CD4-positive, alpha-beta T cell treated with Interleukin-4 for 1 hour (primary cell): Measurements from ENCODE around the gene PHKA2.
A peak's percentile ranks its signal among the peaks of the same experiment; 100 is the strongest.

Experiments
- DNase-seq, 2 donors: peaks; one replicate each; pipeline ENCODE4 v3.0.0-alpha.2; 2020 to 2022

The PHKA2 gene

GRCh38 chrX:18887825-18888212 is 96.1 kb downstream of the PHKA2 start:
- DNase-seq: no peak

DNA sequence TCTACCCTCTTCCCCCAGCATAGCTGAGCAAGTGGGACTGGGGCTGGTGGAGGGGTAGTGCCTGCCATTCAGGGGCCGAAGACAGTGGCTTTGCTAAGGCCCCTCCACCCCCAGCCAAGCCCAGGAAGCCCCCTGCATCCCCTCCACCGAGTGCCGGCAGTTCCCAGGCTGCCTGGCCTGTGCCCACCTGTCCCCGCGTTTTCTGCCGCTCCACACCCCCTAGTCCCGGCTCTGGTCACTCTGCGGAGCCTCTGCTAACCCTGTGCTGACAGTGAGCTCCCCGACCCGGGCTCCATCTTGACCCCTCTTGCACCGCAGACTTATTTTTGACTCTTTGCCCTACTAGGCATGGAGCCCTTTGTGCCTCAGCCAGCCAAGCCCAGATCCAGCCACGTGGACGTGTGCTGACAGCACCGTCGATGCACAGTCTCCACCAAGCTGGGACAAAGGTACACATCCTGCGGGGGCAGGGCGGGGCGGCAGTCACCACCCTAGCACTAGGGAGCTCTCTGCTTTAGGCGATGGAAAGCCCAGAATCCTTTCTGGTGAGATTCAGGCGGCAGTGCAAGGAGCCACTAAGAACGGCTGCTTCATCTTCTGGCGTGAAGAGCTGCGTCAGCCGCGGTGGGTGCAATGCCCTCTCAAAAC is 96.6 kb downstream of the PHKA2 start:
- DNase-seq: no peak

GRCh38 chrX:18886344-18887161 is 97.4 kb downstream of the PHKA2 start:
- peak; percentile 38 to 50 for DNase-seq

DNA sequence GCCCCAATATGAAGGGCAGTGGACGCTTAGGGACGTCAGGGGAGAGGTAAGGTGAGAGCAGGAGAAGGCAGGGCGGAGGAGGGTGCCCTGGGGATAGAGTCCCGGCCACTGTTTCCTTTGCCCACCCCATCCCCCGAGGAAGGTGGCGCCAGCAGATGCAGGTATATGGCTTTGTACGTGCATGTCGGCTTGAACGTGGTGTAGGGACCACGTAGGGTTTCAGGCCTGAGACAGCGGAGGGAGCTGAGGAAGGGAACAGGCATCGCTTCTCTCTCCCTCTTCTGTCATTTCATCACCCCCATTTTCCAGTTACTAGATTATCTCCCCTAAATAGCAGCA is 97.9 kb downstream of the PHKA2 start:
- DNase-seq: no peak

- peak in 1 of 2 donors; percentile 12 for DNase-seq
Observed at GRCh38 chrX:18885328-18886004, 98.4 kb downstream of the PHKA2 start.

DNA sequence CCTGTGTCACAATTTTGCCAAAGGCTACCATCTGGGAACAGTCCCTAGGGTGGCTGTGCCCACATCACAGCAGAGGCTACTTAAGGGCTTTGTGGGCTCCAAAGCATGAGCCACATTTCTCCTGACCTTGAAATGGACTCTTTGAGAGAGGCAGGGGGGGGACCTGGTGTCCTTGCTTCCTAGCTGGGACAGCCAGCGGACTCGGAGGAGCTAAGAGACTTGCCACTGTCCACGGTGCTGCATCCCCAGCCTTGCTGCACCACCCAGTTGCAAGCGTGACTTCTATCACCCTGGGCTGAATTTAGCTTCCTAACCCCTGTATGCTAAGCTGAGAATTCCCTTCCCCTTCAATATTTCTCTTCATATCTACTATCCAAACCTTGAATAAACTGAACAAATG is 99.0 kb downstream of the PHKA2 start:
- no peak for DNase-seq

GRCh38 chrX:18883961-18884765 is 99.8 kb downstream of the PHKA2 start:
- DNase-seq: no peak

DNA sequence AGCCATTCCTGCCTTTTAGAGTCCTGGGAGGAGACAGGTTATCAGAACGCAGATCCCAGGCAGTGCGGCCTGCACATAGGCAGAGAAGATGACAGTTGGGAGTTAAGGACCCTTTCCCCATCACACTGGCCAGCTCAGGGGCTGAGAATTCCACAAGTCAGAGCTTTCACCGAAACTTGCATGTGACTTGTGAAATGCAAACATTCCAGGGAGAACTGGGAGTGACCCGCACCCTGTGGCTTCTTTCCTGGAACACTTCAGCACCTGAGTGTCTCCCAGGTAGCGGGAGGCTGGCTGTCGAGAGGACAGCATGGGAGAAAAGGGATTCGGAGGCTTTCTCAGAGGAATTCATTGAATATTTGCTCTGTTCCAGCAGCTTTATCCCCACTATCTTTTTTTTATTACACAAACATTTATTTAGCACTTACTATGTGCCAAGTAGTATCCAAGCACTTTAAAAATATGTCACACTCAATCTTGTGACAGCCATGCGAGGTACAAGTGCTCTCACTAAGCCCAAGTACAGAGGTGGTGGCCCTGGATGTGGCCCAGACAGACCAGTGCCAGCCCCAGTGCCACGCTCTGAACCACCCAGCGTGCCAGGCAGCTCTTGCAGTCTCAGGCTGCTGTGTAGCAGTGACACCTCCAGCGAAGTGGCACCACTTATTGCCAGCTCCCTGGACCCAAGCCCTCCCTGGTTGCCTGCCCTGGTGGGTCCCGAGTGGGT is 100.5 kb downstream of the PHKA2 start:
- DNase-seq: no peak

GRCh38 chrX:18879144-18879543 is 104.8 kb downstream of the PHKA2 start:
- DNase-seq: no peak

GRCh38 chrX:18877469-18877868 is 106.4 kb downstream of the PHKA2 start:
- no peak for DNase-seq

GRCh38 chrX:18875256-18875878 is 108.5 kb downstream of the PHKA2 start:
- DNase-seq: no peak

GRCh38 chrX:18874560-18875255 is 109.2 kb downstream of the PHKA2 start:
- no peak for DNase-seq

DNA sequence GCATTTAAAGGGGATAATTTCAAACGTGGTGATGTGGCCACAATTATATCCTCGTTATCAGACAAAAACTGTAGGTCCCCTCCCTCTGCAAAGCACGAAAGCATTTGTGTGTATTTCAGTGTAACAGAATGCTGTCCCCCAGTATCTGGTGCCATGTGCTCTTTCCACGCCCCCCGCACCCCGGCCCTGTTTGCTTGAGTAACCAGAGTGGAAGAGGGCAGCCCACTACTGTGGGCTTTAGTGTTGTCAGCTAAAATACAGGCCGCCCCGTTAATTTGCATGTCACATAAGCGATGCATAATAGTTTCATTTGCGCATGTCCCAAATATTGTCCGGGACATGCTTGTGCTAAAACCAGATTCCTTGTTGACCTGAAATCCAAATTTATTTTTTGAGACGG is 110.1 kb downstream of the PHKA2 start:
- no peak for DNase-seq

DNA sequence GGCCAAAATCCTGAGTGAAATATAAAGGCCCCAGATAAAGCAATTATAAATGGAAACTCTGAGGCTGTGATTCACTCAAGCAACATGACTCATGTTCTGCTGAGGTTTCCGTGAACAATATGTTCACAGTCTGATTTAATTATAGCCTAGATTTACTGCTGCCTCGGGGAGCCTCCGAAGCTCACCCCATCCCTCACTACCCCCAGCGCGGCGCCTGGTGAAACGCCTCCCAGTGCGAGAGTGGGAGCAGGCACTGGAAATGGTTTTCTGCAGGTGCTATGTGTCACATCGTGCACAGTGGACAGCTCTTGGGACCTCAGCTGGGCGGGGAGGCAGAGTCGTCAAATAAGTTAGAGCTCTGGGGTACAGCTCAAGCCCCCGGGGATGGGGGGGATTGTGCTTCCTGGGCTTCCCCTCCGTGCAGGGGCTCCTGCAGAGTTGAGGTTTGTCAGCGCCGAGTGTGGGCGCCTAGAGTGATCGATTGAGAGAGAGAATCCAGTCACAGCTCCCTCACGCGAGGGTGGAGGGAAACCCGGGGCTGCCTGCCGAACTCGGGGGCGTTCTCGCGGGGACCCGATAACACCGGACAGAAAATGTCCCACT is 110.6 kb downstream of the PHKA2 start:
- DNase-seq: no peak

DNA sequence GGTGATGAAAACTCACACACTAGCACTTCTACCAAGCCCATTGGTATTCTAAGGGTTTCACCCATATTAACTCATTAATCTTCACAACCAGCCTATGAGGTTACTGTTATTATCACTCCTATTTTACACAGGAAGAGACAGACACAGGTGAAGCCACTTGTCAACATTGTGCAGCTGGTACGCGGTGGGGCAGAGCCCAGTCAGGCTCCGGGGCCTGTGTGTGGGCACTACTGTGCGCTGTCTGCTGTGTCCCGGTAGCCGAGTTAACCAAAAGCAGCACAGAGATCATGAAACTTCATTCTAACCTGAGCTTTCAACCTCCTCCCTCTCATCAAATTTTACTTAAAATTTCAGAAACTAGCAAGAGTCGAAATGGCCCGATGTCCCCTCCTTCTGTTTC is 111.3 kb downstream of the PHKA2 start:
- DNase-seq: no peak

DNA sequence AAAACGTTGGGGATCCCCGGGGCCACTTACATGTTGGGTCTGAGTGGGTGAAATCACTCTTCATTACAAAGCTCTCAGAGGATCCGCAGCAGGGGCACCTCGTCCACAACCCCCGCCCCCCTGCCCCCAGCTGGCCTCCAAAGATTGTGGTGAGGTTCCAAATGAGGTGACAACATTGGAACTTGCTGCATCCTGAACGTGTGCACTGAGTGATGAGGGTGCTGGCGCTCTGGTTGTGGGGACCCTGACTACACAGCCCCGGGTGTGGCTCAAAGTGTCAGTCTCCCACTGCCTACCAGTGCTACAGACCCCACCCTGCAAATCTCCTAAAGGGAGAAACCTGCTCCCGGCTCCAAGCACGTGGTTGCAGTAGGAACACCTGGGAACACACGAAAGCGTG is 111.9 kb downstream of the PHKA2 start:
- no peak for DNase-seq

DNA sequence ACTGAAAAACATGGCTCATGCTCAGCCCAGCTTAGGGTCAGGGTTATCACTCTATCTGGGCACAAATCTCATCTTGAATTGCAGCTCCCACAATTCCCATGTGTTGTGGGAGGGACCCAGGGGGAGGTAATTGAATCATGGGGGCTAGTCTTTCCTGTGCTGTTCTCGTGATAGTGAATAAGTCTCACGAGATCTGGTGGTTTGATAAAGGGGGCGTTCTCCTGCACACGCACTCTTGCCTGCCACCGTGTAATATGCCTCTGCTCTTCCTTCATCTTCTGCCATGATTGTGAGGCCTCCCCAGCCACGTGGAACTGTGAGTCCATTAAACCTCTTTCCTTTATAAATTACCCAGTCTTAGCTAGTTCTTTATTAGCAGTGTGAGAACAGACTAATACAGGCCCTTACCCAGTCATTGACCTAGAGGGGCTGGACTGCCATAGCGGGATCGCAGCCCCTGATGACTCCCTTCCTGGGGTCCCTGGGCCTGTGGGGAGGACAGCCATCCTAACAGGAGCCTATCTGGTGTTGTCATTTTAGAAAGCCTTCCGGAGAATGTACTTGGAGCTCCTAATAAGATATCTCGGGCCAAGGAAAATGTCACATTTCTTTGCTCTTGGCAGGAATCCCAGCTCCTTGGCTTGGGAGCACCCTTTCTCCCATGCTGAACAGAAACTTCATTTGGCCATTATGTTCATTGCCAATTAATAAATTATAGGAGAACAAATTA is 112.6 kb downstream of the PHKA2 start:
- no peak for DNase-seq

DNA sequence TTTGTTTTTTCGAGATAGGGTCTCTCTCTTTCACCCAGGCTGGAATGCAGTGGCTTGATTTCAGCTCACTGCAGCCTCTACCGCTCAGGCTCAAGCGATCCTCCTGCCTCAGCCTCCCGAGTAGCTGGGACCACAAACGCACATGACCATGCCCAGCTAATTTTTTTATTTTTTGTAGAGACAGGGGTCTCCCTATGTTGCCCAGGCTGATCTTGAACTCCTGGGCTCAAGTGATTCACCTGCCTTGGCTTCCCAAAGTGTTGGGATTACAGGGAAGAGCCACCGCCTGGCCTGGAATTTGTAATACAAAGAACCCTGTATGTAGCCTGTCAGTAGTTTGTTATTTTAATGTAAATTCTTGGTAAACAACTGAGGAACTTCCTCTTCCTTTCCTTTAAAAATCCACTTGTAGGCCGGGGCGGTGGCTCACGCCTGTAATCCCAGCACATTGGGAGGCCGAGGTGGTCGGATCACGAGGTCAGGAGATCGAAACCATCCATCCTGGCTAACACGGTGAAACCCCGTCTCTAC is 119.5 kb downstream of the PHKA2 start:
- DNase-seq: no peak

DNA sequence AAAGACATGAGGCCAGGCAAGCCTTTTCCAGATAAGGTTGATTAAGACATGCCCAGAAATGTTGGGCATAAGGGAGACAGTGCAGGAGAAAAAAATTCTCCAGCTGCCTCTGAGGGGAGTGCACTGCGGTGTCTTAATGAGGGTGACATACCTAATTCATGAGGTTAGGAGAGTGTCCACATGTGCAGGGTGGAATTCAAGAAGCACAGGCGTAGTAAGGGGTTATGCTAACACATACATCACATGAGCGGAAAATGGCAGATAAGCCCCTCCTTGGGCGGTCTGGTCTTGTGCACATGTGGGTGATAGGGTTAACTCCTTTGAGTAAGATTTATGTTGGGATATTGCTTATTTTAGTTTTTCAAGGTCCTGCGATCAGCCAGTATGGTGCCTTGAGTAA is 122.4 kb downstream of the PHKA2 start:
- no peak for DNase-seq

- no peak for DNase-seq
Observed at GRCh38 chrX:18856645-18856997, 127.3 kb downstream of the PHKA2 start.
